DMS 273 (cell line): ENCODE results near the gene SLC12A5.
"Not testable (repeated sequence)": the region's sequence is repeated elsewhere in the genome, so short reads cannot be mapped to it uniquely, and the experiment has no call there.

Experiments used
- DNase-seq: peaks from one replicate; lab custom pipeline; 2025; ENCODE audit not compliant: unreplicated experiment; lab: John Stamatoyannopoulos, UW

The SLC12A5 gene

DNA sequence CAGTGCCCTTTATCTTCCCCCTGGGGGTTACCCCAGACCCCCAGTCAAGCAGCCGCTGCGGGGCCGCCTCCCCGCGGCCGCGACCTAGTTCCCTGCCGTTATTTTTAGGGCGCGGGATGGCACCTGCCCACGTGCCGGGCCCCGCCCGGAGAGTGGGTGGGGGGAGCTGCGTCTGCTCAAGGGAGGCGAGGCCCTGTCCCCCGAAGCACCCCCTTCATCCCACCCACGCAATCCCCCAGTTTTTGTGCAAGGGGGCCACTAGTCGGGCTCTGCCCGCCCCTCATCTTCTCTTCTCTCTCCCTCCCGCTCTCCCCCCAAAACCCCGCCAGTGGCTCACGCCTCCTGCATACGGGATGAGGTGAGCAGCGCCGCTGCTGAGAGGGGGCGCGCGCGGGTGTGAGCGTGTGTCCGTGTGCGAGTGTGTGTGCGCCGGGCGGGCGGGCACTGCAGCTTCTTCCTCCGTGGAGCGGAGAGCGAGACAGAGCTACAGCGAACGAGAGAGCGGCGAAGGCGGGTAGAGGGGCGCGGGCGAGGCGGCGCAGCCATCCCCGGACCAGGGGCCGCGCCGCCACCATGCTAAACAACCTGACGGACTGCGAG, at the start of gene SLC12A5:
TSS of gene SLC12A5 (plus strand) at position 444 of the 600 bp plus-strand sequence. CDS start at position 574, 130 bp downstream.
- DNase-seq: no peak

DNA sequence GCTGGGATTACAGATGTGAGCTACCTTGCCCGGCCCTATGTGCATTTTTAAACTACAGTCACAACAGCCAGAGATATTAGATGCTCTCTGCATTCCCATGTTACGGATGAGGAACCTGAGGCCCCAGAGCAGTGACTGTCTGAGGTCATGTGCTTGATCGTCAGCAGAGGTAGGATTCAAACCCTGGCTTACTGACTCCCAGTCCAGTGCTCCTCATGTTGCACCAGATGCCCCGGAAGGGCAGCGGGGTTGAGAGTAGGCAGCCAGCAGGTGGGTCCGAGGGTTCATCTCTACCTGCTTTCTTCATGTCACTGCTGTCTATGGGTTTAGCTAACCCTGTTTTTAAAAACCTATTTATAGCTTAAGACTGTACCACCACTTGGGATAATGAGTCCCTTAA, 47.8 kb upstream of the SLC12A5 start:
- no peak for DNase-seq

- DNase-seq: no peak
Measured at GRCh38 chr20:45983279-45983743, 45.7 kb upstream of the SLC12A5 start.

DNA sequence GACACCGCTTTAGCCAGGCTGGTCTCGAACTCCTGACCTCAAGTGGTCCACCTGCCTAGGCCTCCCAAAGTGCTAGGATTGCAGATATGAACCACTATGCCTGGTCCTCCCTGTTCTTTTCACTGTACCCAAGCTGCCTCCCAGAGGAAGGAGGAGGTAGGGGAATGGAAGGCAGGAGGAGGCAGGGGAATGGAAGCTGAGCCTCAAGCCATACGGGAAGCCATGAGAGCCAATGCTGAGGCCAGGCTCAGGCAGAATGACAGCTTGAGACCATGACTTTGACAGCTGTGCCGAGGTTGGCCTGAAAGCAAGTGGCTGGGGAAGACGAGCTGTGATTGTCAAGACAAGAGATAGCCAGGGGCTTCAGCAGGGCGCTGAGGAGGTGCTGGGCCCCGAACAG, 43.4 kb upstream of the SLC12A5 start:
- peak; percentile 79 for DNase-seq

GRCh38 chr20:45987108-45987780, 41.8 kb upstream of the SLC12A5 start:
- DNase-seq: peak; percentile 85

DNA sequence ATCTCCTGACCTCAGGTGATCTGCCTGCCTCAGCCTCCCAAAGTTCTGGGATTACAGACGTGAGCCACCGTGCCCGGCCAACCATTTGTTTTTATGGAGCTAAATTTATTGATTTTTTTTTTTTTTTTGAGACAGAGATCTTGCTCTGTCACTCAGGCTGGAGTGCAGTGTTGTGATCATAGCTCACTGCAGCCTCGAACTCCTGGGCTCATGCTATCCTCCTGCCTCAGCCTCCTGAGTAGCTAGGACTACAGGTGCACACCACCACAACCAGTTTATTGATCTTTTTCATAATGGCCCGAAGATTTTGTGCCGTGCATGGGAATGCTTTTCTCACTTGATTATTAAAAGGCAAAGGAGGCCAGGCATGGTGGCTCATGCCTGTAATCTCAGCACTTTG, 40.2 kb upstream of the SLC12A5 start:
- not testable (repeated sequence) for DNase-seq

DNA sequence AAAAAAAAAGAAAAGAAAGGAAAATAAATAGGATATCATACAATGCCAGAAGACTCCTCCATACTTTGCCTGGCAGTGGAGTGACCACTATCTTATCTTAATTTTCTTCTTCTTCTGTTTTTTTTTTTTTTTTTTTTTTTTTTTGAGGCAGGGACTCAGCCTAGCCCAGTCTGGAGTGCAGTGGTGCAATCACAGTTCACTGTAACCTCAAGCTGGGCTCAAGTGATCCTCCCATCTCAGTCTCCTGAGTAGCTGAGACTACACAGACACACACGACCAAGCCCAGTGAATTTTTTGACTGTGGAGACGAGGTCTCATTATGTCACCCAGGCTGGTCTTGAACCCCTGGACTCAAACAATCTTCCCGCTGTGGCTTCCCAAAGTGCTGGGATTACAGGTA, 37.4 kb upstream of the SLC12A5 start:
- no peak for DNase-seq

DNA sequence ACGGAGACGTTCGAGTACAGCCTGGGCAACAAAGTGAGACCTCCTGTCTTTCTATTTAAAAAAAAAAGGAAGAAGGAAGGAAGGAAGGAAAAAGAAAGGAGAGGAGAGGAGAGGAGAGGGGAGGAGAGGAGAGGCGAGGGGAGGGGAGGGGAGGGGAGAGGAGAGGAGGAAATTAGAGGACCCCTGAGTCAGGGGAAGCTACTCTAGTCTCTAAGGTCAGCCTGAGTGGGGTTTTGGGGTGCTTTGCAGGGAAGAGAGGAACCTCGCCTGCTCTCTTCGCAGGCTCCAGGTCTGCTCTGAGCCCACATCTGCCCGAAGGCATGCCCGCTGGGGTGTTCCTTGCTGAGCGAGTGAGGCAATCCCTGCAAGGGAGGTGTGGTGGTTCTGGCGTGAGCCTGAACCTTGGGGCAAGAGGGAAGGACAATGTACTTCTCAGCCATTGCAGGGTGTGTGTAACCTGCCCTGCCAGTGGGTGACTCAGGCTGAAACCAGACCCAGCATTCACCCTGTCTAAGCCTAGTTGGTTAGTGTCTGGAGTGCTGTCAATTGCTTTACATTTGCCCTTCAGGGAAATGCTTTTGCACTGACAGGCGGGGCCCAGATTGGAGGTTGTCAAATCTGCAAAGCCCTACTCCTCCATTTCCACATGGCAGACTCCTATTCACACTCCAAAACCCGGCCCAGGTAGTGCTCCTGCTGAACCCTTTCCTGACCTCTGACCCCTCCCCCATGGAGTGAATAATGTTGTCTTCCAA, 35.6 kb upstream of the SLC12A5 start:
- peak; percentile 34 for DNase-seq

DNA sequence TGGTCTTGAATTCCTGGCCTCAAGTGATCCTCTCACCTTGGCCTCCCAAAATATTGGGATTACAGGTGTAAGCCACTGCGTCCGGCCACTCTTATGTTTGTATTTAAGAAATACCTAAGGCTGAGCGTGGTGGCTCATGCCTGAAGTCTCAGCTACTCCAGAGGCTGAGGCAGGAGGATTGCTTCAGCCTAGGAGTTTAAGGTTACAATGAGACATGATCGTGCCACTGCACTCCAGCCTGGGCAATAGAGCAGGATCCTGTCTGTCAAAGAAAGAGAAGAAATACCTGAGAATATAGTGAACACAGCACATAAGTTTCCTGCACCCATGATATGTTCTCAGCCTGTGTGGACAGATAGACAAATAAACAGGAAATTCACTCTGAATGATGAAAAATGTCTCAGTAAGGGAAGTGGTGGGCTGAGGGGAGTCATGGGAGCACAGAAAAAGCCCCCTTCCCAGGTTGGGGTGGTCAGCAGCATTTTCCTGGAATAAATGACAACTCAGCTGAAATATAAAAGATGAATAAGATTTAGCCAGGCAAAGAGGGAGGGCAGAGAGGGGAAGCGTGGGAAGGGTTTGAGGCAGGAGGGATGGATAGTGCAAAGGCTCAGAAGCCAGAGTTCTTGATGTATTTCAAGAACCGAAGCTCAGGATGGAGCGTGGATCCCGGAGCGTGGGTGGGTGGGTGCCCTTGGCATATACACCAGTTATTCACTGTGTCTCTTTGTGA, 34.1 kb upstream of the SLC12A5 start:
- DNase-seq: no peak

DNA sequence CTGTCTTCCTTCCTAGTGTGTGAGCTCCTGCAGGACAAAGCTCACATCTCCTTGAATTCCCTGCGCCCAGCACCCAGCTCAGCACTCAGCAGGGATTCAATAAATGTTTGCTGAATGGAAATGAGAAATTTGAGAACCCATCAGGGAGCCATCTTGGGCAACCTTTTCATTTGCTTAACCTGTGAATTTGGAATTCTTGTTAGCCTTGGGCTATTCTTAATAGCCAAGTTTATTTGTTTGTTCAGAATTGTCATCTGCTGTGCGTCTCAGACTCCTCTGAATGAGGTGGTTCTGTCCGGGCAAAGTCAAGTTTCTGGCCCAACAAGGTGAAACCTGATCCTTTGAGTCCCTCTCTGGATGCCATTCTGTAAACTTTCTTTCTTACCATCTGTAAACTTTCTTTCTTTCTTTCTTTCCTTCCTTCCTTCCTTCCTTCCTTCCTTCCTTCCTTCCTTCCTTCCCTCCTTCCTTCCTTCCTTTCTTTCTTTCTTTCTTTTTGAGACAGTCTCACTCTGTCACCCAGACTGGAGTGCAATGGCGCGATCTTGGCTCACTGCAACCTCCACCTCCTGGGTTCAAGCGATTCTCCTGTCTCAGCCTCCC, 33.4 kb upstream of the SLC12A5 start:
- not testable (repeated sequence) for DNase-seq

GRCh38 chr20:45997187-45997586, 31.8 kb upstream of the SLC12A5 start:
- no peak for DNase-seq

- no peak for DNase-seq
Measured at GRCh38 chr20:45998337-45998736, 30.7 kb upstream of the SLC12A5 start.

DNA sequence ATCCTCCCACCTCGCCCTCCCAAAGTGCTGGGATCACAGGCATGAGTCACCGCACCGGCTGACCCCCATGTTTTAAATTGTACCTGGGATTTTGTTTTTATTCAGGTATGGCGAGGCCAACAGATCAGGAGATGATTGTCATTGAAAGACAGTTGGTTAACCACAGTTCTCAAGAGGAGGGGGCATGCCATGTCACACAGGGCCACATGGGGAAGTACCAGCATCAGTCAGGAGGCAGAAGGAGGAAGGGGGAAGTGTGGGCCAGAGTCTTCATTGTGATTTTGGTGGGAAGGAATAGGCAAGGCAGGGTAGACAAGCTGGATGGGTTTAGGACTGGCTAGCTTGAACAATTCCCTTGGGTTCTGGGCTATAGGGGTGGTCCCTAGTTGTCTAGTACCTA, 30.3 kb upstream of the SLC12A5 start:
- DNase-seq: no peak

DNA sequence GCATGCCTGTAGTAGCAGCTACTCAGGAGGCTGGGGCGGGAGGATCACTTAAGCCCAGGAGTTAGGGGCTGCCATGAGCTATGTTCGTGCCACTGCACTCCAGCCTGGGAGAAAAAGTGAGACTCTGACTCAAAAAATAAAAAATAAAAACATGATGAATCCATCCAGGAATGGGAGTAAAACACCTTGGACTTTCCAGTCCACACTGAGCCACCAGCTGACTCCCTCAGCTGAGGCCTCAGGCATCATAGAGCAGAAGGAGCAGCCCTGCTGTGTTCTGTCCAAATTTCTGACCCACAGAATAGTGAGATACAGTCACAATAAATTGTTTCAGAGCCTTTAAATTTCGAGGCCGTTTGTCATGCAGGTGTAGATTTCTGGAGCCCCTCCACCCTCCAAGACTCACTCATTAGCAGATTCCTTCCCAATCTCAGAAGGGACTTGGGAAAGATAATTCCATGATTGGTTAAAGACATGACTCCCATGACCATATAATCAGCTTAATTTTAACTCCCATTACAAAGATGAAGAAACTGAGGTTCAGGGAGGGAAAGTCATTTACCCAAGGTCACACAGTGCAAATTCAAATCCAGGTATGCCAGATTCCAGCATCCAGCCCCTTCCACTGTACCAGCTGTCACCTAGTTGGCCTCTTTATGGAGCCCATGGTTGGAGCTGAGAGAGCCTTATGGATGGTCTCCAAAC, 29.3 kb upstream of the SLC12A5 start:
- no peak for DNase-seq

GRCh38 chr20:46000262-46000996, 28.6 kb upstream of the SLC12A5 start:
- DNase-seq: no peak

GRCh38 chr20:46001498-46001897, 27.5 kb upstream of the SLC12A5 start:
- no peak for DNase-seq

GRCh38 chr20:46002008-46002407, 27.0 kb upstream of the SLC12A5 start:
- DNase-seq: no peak

GRCh38 chr20:46004187-46004586, 24.8 kb upstream of the SLC12A5 start:
- no peak for DNase-seq

DNA sequence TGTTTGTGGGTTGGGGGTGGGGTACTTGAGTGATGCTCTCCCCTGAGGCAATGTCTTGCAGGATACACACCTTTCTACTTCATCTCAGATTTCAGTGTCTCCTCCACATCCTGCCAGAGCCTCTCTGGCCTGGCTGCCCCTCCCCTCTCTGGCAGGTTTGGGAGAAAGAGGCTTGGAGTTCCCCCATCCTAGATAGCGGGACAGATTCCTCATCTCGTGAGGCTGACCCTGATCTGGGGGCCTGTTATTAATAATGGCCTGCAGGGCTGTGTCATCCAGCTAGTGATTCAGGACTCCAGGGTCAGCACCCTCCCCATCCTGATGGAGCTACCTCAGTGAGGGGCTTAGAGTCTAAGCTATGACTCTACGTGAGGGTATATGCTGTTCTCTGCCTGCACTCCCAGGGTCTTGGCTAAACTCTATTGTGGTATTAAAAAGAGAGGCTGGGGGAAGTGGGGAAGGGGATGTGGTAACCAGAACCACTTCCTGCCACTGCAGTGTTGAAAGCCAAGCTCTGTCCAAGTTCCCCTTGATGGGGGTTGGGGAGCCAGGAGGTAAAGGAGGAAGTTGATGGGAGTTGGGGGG, 24.0 kb upstream of the SLC12A5 start:
- no peak for DNase-seq
